Adrenal gland (tissue), 5 donors: Measurements from ENCODE around the gene ANO2.

Experiments used
- POLR2A ChIP-seq, 2 donors: fragments of 450-650 bp; IDR thresholded peaks; one replicate each; pipeline ENCODE4 v1.6.1; 2017; ENCODE audit warnings: antibody characterized with exemption in 2 of 2, mild to moderate bottlenecking in 2 of 2, moderate library complexity in 1 of 2
- TF ChIP-seq, protein P1 (sequence below), 6 experiments: fragments of 450-650 bp in 4 of 6; fragments of 200-600 bp in 2 of 6; sonication (generic) in 1 of 6; IDR thresholded peaks; 1 replicate in 5 of 6; 2 replicates in 1 of 6; pipeline versions ENCODE4 v1.5.1 to v1.8.0; 2016 to 2021; ENCODE audit warnings: antibody characterized with exemption in 6 of 6, mild to moderate bottlenecking in 2 of 6, moderate library complexity in 1 of 6
- donor health status: DM: no; HTN: no; CAD: no.

DNA sequence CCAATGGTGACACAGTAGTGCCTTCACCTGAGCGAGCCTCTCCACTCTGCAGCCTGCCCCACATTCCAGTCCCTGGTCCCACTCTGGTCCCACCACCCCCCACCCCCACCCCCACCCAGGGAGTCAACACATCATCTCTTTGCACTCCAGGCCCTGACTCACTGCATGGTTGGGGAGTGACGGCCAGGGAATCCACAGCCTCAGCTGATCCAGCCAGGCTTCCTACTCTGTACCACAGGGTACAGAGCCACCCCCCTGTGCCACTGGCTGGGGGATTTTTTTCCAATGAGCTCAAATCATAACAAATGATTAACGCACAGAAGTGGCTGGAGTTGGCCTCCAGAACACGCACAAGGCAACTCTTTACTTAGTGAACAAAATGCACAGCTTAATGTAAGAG is 279.4 kb downstream of the ANO2 start:
- no peak for TF ChIP-seq POLR2A (IDR thresholded peaks at IDR 0.05)
- TF ChIP-seq, protein P1, sequence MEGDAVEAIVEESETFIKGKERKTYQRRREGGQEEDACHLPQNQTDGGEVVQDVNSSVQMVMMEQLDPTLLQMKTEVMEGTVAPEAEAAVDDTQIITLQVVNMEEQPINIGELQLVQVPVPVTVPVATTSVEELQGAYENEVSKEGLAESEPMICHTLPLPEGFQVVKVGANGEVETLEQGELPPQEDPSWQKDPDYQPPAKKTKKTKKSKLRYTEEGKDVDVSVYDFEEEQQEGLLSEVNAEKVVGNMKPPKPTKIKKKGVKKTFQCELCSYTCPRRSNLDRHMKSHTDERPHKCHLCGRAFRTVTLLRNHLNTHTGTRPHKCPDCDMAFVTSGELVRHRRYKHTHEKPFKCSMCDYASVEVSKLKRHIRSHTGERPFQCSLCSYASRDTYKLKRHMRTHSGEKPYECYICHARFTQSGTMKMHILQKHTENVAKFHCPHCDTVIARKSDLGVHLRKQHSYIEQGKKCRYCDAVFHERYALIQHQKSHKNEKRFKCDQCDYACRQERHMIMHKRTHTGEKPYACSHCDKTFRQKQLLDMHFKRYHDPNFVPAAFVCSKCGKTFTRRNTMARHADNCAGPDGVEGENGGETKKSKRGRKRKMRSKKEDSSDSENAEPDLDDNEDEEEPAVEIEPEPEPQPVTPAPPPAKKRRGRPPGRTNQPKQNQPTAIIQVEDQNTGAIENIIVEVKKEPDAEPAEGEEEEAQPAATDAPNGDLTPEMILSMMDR (IDR thresholded peaks at IDR 0.05) = no peak
